ENCODE data around the gene IL1R1. TPM values are rescaled to one million over a fixed set of nuclear protein-coding genes. Genes with fewer than 3 reads are reported as not detected.
A peak's percentile ranks its signal among the peaks of the same experiment; 100 is the strongest.

Gene IL1R1
- polyA plus RNA-seq, 1 donor = 21.6 TPM

DNA sequence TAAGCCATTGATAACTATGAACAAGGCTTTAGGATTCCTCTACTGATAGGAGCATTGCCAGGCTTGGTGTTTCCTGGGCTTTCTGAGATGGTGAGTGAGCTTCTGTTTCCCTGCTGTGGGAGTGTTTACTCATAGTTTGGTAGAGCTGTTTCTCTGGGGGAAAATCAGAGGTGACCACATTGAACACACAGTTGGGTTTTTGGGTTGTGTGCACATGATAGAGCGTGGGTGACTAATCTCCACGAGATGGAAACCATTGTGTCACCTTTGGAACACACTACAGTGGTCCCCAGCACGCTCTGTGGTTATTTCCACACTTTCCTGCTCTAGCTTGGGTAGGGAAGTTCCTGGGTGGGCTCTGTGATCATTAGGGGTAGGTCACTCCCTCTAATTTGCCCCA, 5.4 kb downstream of the IL1R1 start:
- no CpG with 5 or more reads among the region's 3 CpGs for WGBS (ENCODE audit: insufficient coverage, low lambda C conversion rate)
- H3K4me1 ChIP-seq (ENCODE audit: control insufficient read depth, insufficient read depth, low read length) = peaks cover 4% of the 10 kb centered on the region
- no peak for DNase-seq
- no peak overlapping the region for H3K4me3 ChIP-seq (ENCODE audit: low read length)
- no peak overlapping the region for H3K27ac ChIP-seq (ENCODE audit: low read length)
- H3K36me3 ChIP-seq (ENCODE audit: control insufficient read depth, insufficient read depth, low read length) = no peaks in the 10 kb centered on the region
- H3K9me3 ChIP-seq (ENCODE audit: control insufficient read depth, low read depth, low read length) = no peaks in the 10 kb centered on the region
- peaks cover 12% of the 10 kb centered on the region for H3K27me3 ChIP-seq (ENCODE audit: control insufficient read depth, insufficient read depth, low read length)

DNA sequence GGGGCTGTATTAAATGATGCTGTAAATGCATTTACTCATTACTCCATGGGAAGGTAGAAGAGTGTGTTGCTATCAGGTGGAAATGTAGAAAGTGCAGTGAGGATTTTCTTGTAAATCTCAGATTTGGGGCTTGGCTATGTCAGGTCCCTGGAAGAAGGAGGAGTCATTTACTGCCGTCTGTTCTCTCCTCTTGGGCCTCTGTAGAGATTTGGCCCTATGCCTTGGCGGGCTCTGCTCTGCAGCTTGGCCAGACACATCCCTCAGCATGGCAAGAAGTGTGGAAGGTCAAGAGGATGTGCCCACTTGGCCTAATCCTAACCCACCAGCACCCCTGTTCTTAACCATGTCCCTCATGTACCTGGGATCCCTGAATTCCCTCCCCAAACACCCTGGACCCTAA, 6.7 kb downstream of the IL1R1 start:
- no peaks in the 10 kb centered on the region for H3K4me1 ChIP-seq (ENCODE audit: control insufficient read depth, insufficient read depth, low read length)
- H3K36me3 ChIP-seq (ENCODE audit: control insufficient read depth, insufficient read depth, low read length) = no peaks in the 10 kb centered on the region
- H3K9me3 ChIP-seq (ENCODE audit: control insufficient read depth, low read depth, low read length) = no peaks in the 10 kb centered on the region
- H3K27ac ChIP-seq (ENCODE audit: low read length) = no peak overlapping the region
- H3K4me3 ChIP-seq (ENCODE audit: low read length) = no peak overlapping the region
- WGBS (ENCODE audit: insufficient coverage, low lambda C conversion rate) = no CpG with 5 or more reads among the region's 2 CpGs
- no peak for DNase-seq
- H3K27me3 ChIP-seq (ENCODE audit: control insufficient read depth, insufficient read depth, low read length) = peaks cover 7% of the 10 kb centered on the region

DNA sequence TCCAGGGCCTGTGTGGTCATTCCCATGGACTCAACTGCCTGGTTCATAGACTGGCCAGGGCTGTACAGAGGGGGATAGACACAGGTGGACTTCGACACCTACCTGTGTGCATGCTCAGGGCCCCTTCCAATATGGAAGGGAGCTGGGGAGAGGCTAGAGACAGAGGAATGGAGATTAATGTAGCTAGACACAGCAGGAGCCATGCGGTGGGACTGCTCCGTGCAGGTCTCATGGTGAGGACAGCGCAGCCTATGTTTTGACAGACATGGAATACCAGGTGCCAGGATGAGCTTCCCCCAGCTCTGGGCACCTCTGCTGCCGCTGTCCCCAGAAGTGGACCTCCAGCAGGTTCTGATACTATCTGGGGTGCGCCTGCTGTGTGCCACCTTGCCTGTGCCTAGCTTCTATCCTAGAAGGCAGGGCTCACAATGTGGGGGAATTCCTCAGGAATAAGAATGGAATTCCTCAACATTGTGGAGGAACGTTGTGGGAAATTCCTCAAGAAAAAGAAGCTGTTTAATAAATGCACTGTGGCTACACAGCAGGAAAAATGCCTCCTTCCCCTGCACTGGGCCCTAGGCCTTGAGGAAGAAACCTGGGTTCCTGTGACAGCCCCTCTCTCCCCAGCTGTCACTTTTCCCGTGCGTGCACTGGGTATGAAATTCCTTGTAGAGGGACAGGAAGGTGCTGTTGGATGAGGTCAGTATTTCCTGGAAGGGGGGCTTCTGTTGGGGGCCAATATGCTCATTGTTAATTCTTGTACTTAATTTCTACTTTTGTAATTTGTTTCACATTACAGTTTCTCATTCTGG, 7.3 kb downstream of the IL1R1 start:
- Histone ChIP-seq H3K4me1 (ENCODE audit: control insufficient read depth, insufficient read depth, low read length) (no peaks in the 10 kb centered on the region), H3K27ac (ENCODE audit: low read length) (no peak overlapping the region), H3K36me3 (ENCODE audit: control insufficient read depth, insufficient read depth, low read length) (no peaks in the 10 kb centered on the region), H3K9me3 (ENCODE audit: control insufficient read depth, low read depth, low read length) (no peaks in the 10 kb centered on the region), H3K4me3 (ENCODE audit: low read length) (no peak overlapping the region), H3K27me3 (ENCODE audit: control insufficient read depth, insufficient read depth, low read length) (peaks cover 3% of the 10 kb centered on the region)
- no peak for DNase-seq
- no CpG with 5 or more reads among the region's 9 CpGs for WGBS (ENCODE audit: insufficient coverage, low lambda C conversion rate)

DNA sequence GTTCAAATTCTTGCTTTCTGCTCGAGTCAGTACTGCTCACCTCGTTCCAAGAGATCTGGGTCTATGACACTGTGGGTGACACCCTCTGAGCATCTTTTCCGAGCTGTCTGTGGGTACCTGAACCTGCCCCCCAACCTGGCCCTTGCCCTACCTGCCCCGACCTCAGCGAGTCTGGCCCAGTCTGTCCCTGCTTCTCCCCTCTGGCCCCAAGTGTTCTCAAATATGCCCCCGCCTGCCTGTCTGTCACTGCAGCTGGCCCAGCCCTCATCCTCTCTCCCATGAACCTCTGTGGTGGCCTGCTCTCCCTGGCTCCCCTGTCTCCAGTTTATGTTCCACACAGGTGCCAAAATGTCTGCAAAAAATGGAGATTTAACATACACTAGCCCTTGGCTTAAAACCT, 11.8 kb downstream of the IL1R1 start:
- DNase-seq = no peak
- Histone ChIP-seq H3K4me1 (ENCODE audit: control insufficient read depth, insufficient read depth, low read length) (peaks cover 8% of the 10 kb centered on the region), H3K36me3 (ENCODE audit: control insufficient read depth, insufficient read depth, low read length) (peaks cover 2% of the 10 kb centered on the region), H3K4me3 (ENCODE audit: low read length) (no peak overlapping the region), H3K9me3 (ENCODE audit: control insufficient read depth, low read depth, low read length) (no peaks in the 10 kb centered on the region), H3K27ac (ENCODE audit: low read length) (no peak overlapping the region), H3K27me3 (ENCODE audit: control insufficient read depth, insufficient read depth, low read length) (no peaks in the 10 kb centered on the region)
- WGBS (ENCODE audit: insufficient coverage, low lambda C conversion rate) = no CpG with 5 or more reads among the region's 6 CpGs

DNA sequence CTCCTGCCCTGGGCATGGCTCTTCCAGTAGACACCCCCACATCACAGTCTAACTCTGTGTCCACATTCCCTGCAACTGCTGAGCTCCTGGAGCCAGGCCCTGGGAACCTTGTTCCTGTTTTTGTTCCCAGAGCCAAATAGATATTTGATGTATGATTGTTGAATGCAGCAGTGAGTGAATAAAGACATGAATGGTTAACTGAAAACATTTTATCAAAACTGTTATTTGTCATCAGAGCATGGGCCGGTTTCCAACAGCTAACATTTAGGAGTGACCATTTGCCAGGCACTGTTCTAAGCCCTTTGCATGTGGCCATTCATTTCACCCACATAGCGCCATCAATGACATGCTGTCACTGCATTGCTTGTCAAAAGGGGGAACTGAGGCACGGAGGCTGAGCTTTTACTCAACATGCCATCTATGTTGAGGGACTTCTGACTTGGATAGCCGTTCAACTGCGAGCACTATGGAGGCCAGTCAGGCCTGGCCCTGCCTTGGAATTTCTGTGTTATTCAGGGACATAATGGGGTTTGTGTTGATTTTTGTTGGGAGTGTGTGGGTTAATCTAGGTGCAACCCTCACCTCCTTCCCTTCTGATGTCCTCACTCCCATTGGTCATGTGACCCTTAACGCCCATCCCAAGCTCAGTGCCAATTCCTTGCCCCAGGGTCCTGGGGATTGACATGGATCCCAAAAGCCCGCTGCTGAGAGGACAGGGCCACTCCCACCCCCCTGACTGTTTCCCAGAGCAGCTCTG, 12.6 kb downstream of the IL1R1 start:
- DNase-seq = no peak
- no CpG with 5 or more reads among the region's 7 CpGs for WGBS (ENCODE audit: insufficient coverage, low lambda C conversion rate)
- Histone ChIP-seq H3K27me3 (ENCODE audit: control insufficient read depth, insufficient read depth, low read length) (no peaks in the 10 kb centered on the region), H3K4me1 (ENCODE audit: control insufficient read depth, insufficient read depth, low read length) (peaks cover 8% of the 10 kb centered on the region), H3K27ac (ENCODE audit: low read length) (peak overlapping the region; percentile 63), H3K9me3 (ENCODE audit: control insufficient read depth, low read depth, low read length) (no peaks in the 10 kb centered on the region), H3K36me3 (ENCODE audit: control insufficient read depth, insufficient read depth, low read length) (peaks cover 5% of the 10 kb centered on the region), H3K4me3 (ENCODE audit: low read length) (no peak overlapping the region)

DNA sequence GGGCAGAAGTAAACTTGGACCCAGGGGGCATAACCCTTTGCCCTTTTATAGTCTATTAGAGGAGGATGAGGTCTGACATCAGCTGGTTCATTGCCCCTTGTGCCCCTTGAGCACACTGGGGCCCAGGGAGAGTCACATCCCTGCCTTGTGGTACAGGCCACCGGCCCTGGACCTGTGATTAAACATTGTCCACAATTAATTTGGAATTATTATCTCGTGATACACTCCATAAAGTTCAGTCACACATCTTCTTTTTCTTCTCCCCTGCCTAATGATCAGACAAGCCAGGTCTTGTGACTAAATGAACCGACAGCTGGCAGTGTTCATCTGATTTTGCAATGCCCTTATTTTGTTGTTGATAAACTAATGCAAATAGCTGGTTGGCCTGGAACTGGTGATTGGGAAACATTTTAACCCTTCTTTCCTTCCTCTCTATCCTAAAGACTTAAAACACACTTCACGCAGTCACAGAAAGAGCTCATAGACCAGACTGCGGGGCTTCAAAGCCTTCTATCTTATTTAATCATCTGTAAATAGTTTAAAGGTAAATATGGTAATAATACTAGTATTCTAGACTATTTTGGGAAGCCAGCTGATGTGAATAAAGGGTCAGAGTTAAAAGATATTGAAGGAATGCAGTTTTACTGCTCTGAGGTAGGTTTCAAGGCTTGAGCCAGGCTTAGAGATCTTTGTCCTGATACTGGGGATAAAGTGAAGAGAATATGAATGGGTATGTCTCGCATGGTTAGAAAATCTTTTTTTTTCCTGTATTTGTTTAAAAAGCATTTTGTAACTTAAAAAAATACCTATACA, 13.4 kb downstream of the IL1R1 start:
- peak overlapping the region; percentile 63 for H3K27ac ChIP-seq (ENCODE audit: low read length)
- no peak overlapping the region for H3K4me3 ChIP-seq (ENCODE audit: low read length)
- H3K4me1 ChIP-seq (ENCODE audit: control insufficient read depth, insufficient read depth, low read length) = peaks cover 8% of the 10 kb centered on the region
- WGBS (ENCODE audit: insufficient coverage, low lambda C conversion rate) = 29% methylated on average over 1 of the region's 6 CpGs
- no peaks in the 10 kb centered on the region for H3K27me3 ChIP-seq (ENCODE audit: control insufficient read depth, insufficient read depth, low read length)
- H3K9me3 ChIP-seq (ENCODE audit: control insufficient read depth, low read depth, low read length) = no peaks in the 10 kb centered on the region
- peak; percentile 72 to 80 for DNase-seq
- peaks cover 8% of the 10 kb centered on the region for H3K36me3 ChIP-seq (ENCODE audit: control insufficient read depth, insufficient read depth, low read length)

DNA sequence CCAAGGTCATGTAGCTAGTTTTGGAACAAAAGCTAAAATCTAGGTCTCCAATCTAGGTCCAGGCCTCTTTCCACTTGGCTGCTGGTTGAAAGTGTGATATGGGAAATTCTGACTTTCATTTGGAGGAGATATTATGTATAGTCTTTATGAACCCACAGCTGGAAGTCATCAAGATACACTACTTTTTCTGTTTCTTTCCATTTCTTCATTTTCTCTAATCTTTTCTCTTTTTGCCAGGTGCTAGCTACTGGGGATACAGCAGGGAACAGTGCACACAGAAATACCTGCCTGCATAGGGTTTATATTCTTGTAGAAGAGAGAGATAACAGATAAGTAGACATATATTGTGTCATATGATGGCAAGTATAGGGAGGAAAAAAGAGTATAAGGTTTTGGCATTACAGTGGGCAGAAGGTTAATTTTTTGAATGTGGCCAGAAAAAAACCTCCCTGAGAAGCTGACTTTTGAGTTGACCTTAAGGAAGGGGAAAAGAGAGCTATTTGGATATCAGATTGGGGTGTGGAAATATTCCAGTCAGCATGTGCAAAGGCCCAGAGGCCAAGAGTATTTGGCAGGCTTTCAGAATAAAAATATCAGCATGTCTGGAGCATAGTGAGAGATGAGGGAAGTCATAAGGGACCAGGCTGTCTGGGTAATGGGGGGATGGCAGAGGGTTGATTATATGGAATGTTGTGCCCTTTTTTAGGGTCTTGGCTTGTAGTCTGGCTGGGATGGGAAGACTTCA, 15.6 kb downstream of the IL1R1 start:
- Histone ChIP-seq H3K4me1 (ENCODE audit: control insufficient read depth, insufficient read depth, low read length) (peaks cover 8% of the 10 kb centered on the region), H3K36me3 (ENCODE audit: control insufficient read depth, insufficient read depth, low read length) (peaks cover 8% of the 10 kb centered on the region), H3K4me3 (ENCODE audit: low read length) (no peak overlapping the region), H3K27me3 (ENCODE audit: control insufficient read depth, insufficient read depth, low read length) (no peaks in the 10 kb centered on the region), H3K27ac (ENCODE audit: low read length) (no peak overlapping the region), H3K9me3 (ENCODE audit: control insufficient read depth, low read depth, low read length) (no peaks in the 10 kb centered on the region)
- DNase-seq = no peak

DNA sequence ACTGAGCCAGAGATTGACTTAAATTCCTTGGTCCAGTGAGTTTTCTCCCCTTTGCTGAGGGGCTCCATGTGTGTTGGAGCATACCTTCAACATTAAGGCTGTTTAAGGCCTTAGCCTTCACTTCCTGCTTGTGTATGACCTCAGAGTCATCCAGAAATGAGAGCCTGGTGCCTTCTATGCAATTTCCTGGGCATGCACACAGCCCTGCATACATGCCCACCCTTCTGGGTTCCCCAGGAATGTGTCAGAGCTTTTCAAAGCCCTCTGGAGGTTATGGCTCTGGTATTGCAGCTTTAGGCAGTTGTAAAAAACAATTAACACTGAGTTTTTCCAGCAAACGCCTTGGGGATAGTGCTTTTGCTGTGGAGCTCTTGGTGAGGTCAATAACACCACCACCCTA, 16.7 kb downstream of the IL1R1 start:
- Histone ChIP-seq H3K27me3 (ENCODE audit: control insufficient read depth, insufficient read depth, low read length) (no peaks in the 10 kb centered on the region), H3K4me3 (ENCODE audit: low read length) (no peak overlapping the region), H3K27ac (ENCODE audit: low read length) (no peak overlapping the region), H3K36me3 (ENCODE audit: control insufficient read depth, insufficient read depth, low read length) (peaks cover 8% of the 10 kb centered on the region), H3K4me1 (ENCODE audit: control insufficient read depth, insufficient read depth, low read length) (peaks cover 8% of the 10 kb centered on the region), H3K9me3 (ENCODE audit: control insufficient read depth, low read depth, low read length) (no peaks in the 10 kb centered on the region)
- no CpG with 5 or more reads among the region's 1 CpG for WGBS (ENCODE audit: insufficient coverage, low lambda C conversion rate)
- DNase-seq = no peak

DNA sequence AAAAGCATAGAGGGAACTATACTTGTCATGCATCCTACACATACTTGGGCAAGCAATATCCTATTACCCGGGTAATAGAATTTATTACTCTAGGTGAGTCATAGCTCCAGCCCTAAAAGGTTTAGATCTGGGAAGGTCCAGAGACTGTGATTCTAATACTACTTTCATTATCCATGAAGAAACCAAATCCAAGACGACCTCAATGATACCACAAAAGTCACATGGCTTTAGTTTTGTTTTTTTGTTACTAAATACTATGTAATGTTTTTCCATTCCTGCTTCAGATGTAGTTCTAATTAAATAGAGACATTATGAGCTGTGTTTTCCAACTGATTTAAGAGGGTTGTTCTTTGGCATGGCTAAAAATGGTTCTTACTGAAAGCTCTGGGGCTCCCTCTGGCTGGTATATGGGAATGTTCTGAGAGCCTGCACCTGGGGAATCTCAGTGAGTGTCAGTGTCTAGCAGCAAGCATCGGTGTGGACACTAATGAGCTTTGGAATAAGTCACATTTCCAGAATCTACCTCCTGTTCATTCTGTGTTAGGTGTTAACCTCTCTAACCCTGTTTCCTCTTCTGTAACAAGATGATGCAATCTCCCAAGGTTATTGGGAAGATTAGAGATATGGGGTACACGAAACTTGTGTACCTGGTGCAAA, 23.8 kb downstream of the IL1R1 start:
- Histone ChIP-seq H3K4me3 (ENCODE audit: low read length) (no peak overlapping the region), H3K9me3 (ENCODE audit: control insufficient read depth, low read depth, low read length) (no peaks in the 10 kb centered on the region), H3K27me3 (ENCODE audit: control insufficient read depth, insufficient read depth, low read length) (no peaks in the 10 kb centered on the region), H3K27ac (ENCODE audit: low read length) (peak overlapping the region; percentile 23), H3K36me3 (ENCODE audit: control insufficient read depth, insufficient read depth, low read length) (no peaks in the 10 kb centered on the region), H3K4me1 (ENCODE audit: control insufficient read depth, insufficient read depth, low read length) (no peaks in the 10 kb centered on the region)
- no CpG with 5 or more reads among the region's 4 CpGs for WGBS (ENCODE audit: insufficient coverage, low lambda C conversion rate)
- peak in 1 of 2 donors; percentile 61 for DNase-seq
